HCT116 (cell line): ENCODE measurements around the gene NT5DC2. TPM values are rescaled to one million over a fixed set of nuclear protein-coding genes. Genes with fewer than 3 reads are reported as not detected.

ENCODE experiments used
- ATAC-seq: fragments of 200-7000 bp; cut with Tn5 transposase; 2 replicates; pipeline ENCODE4 v1.9.1; 2020; ENCODE audit warnings: mild to moderate bottlenecking, moderate library complexity
- BruUV-seq: library from RNA; stranded (reverse); fragments of 400-500 nt; replicated peaks from 2 replicates; lab custom pipeline; 2021; lab: Mats Ljungman, UMichigan
- CTCF ChIA-PET: fragments of 300-600 bp; sonication (Branson Sonifier 250); formaldehyde crosslinking; loops from one replicate; lab custom pipeline; 2021; ENCODE audit warnings: antibody characterized with exemption; lab: Charles Lee
- POLR2A ChIA-PET: fragments of 300-600, 350-600 bp; sonication (Branson Sonifier 250); formaldehyde crosslinking; loops from one replicate; lab custom pipeline; 2021; ENCODE audit warnings: antibody characterized with exemption; lab: Charles Lee
- RAD21 ChIA-PET, 2 experiments: fragments of 300-600 bp; sonication (Branson Sonifier 250); formaldehyde crosslinking; loops; one replicate each; lab custom pipeline; 2023; ENCODE audit warnings: low total read pairs in 2 of 2; ENCODE audit not compliant: uncharacterized antibody in 2 of 2, unreplicated experiment in 2 of 2, low non-redundant PET in 1 of 2; lab: Charles Lee
- DNase-seq: peaks from one replicate; pipeline ENCODE4 v3.0.0-alpha.2; 2010; ENCODE audit warnings: low read depth, low spot score
- H2AFZ ChIP-seq: fragments of 200-600 bp; shearing (Covaris generic), sonication (generic); 2 replicates; pipeline ENCODE4 v1.6.1; 2017; ENCODE audit warnings: low read depth, mixed run types, mixed read lengths, antibody characterized with exemption, low read length; ENCODE audit not compliant: poor library complexity, severe bottlenecking
- H3K27ac ChIP-seq: 2 replicates; pipeline ENCODE4 v1.5.1; 2012; ENCODE audit warnings: low read depth, low read length
- H3K27me3 ChIP-seq: fragments of 200-600 bp; sonication (generic); 2 replicates; pipeline ENCODE4 v1.6.1; 2016; ENCODE audit warnings: mixed run types, low read length, mixed read lengths; ENCODE audit not compliant: insufficient read depth
- H3K36me3 ChIP-seq, 2 experiments: fragments of 200-500 bp in 1 of 2; fragments of 200-600 bp in 1 of 2; sonication (Bioruptor generic) in 1 of 2; sonication (generic) in 1 of 2; 2 replicates each; pipeline versions ENCODE4 v1.5.1 to v1.6.1; 2014 to 2016; ENCODE audit warnings: low read length in 2 of 2, inconsistent platforms in 1 of 2, mixed read lengths in 1 of 2, mixed run types in 1 of 2; ENCODE audit not compliant: insufficient read depth in 2 of 2, control insufficient read depth in 1 of 2
- H3K4me1 ChIP-seq, 2 experiments: fragments of 200-600 bp in 1 of 2; sonication (generic) in 1 of 2; 2 replicates each; pipeline versions ENCODE4 v1.5.1 to v1.6.1; 2012 to 2017; ENCODE audit warnings: low read length in 2 of 2, inconsistent platforms in 1 of 2, mild to moderate bottlenecking in 1 of 2, mixed read lengths in 1 of 2, mixed run types in 1 of 2, moderate library complexity in 1 of 2; ENCODE audit not compliant: insufficient read depth in 2 of 2, control insufficient read depth in 1 of 2
- H3K4me2 ChIP-seq: fragments of 200-600 bp; sonication (generic); 2 replicates; pipeline ENCODE4 v1.6.1; 2017; ENCODE audit warnings: mixed run types, low read length, mixed read lengths
- H3K4me3 ChIP-seq, 2 experiments: fragments of 200-600 bp in 1 of 2; sonication (generic) in 1 of 2; replicated peaks in 1 of 2; 2 replicates each; pipeline ENCODE4 v1.5.1; 2011 to 2016; ENCODE audit warnings: low read length in 2 of 2, control low read depth in 1 of 2, low read depth in 1 of 2, mild to moderate bottlenecking in 1 of 2, mixed read lengths in 1 of 2, mixed run types in 1 of 2
- H3K79me2 ChIP-seq: fragments of 200-600 bp; sonication (generic); 2 replicates; pipeline ENCODE4 v1.6.1; 2017; ENCODE audit warnings: mild to moderate bottlenecking, mixed run types, low read length, moderate library complexity, mixed read lengths; ENCODE audit not compliant: insufficient read depth
- H3K9ac ChIP-seq: fragments of 200-600 bp; sonication (generic); 2 replicates; pipeline ENCODE4 v1.6.1; 2016; ENCODE audit warnings: low read length, mixed read lengths
- H3K9me2 ChIP-seq: fragments of 200-600 bp; sonication (generic), shearing (Covaris generic); 2 replicates; pipeline ENCODE4 v1.6.1; 2017; ENCODE audit warnings: mixed run types, mild to moderate bottlenecking, moderate library complexity; ENCODE audit not compliant: insufficient read depth
- H3K9me3 ChIP-seq, 2 experiments: fragments of 200-500 bp in 1 of 2; fragments of 200-600 bp in 1 of 2; sonication (Bioruptor generic) in 1 of 2; sonication (generic) in 1 of 2; 2 replicates each; pipeline ENCODE4 v1.6.1; 2014 to 2017; ENCODE audit warnings: low read length in 2 of 2, mixed read lengths in 2 of 2, inconsistent platforms in 1 of 2, low read depth in 1 of 2, mild to moderate bottlenecking in 1 of 2, mixed run types in 1 of 2, moderate library complexity in 1 of 2; ENCODE audit not compliant: control insufficient read depth in 1 of 2, insufficient read depth in 1 of 2
- H4K20me1 ChIP-seq: fragments of 200-600 bp; sonication (generic), shearing (Covaris generic); 2 replicates; pipeline ENCODE4 v1.6.1; 2017; ENCODE audit warnings: mixed run types, mild to moderate bottlenecking, moderate library complexity; ENCODE audit not compliant: insufficient read depth
- ELF1 ChIP-seq: IDR thresholded peaks from 2 replicates; pipeline ENCODE4 v1.6.1; 2012; ENCODE audit warnings: low read depth, borderline replicate concordance
- EZH2phosphoT487 ChIP-seq: fragments of 200-600 bp; IDR thresholded peaks from 2 replicates; pipeline ENCODE4 v1.6.1; 2018; ENCODE audit warnings: antibody characterized with exemption, borderline replicate concordance
- RAD21 ChIP-seq: IDR thresholded peaks from 2 replicates; pipeline ENCODE4 v1.6.1; 2012; ENCODE audit warnings: low read depth, mild to moderate bottlenecking
- SIN3A ChIP-seq: IDR thresholded peaks from 2 replicates; pipeline ENCODE4 v1.6.1; 2012; ENCODE audit warnings: low read depth
- SP1 ChIP-seq: IDR thresholded peaks from 2 replicates; pipeline ENCODE4 v1.6.1; 2012; ENCODE audit warnings: low read depth
- SRF ChIP-seq: IDR thresholded peaks from 2 replicates; pipeline ENCODE4 v1.6.1; 2012; ENCODE audit warnings: low read depth
- ZFX ChIP-seq: fragments of 450-650 bp; IDR thresholded peaks from 2 replicates; pipeline ENCODE4 v1.6.1; 2017
- intact Hi-C: fragments of 100-400 bp; cut with micrococcal nuclease; formaldehyde crosslinking; loops from 2 replicates; pipeline ENCODE4 v1.10.0; 2022
- total RNA-seq: library from RNA; stranded (reverse); gene quantifications from one replicate; pipeline ENCODE4 v1.2.1, GENCODE V29; 2021; ENCODE audit not compliant: unreplicated experiment
- TF ChIP-seq, protein P1 (sequence below): IDR thresholded peaks from 2 replicates; pipeline ENCODE4 v1.6.1; 2012; ENCODE audit warnings: low read depth

NT5DC2 gene
- total RNA-seq, 1 experiment from 2014 or later = 125 TPM

DNA sequence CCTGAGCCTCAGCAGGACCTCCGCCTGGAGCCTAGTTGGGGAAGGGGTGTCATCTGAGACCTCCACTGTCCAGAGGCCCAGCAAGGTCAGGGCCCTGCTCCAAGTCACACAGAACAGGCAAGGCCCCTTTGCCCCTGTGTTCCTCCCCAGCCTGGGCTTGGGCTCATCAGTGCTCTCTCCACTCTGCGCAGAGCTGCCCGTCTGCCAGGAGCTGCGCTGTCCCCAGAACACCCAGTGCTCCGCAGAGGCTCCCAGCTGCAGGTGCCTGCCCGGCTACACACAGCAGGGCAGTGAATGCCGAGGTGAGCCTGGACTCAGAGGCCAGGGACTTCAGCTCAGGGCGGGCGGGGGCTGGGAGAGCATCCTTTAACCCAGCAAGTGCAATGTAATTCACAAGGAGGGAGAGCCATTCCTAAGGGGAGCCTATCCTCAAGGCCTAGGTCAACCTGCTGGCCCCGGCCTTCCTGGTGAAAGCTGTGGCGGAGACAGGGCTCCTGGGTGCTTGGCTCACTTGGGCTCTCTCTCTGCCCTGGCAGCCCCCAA lies 30.8 kb downstream of the NT5DC2 start:
- Histone ChIP-seq H3K79me2 (no peaks in the 10 kb centered on the region), H3K9ac (no peak overlapping the region), H3K9me3 (no peaks in the 10 kb centered on the region), H4K20me1 (no peaks in the 10 kb centered on the region), H3K27me3 (no peaks in the 10 kb centered on the region), H3K9me2 (no peaks in the 10 kb centered on the region), H3K4me2 (no peak overlapping the region), H3K27ac (no peak overlapping the region), H3K4me3 (no peak overlapping the region), H2AFZ (no peak overlapping the region), H3K4me1 (peaks cover 3 to 4% of the 10 kb centered on the region in 2 experiments; a peak in 2 of 4 replicates), H3K36me3 (no peaks in the 10 kb centered on the region)
- POLR2A ChIA-PET = no interaction called here
- RAD21 ChIA-PET = no interaction called here
- TF ChIP-seq EZH2phosphoT487 (no peak), SP1 (no peak), RAD21 (no peak), ZFX (no peak), SIN3A (no peak), SRF (no peak)
- intact Hi-C loops = no loop called here
- CTCF ChIA-PET = no interaction called here
- ATAC-seq = peak; percentile 34; the same call in 1 of the 2 replicates
- no TSS peak for BruUV-seq
- no peak for DNase-seq

DNA sequence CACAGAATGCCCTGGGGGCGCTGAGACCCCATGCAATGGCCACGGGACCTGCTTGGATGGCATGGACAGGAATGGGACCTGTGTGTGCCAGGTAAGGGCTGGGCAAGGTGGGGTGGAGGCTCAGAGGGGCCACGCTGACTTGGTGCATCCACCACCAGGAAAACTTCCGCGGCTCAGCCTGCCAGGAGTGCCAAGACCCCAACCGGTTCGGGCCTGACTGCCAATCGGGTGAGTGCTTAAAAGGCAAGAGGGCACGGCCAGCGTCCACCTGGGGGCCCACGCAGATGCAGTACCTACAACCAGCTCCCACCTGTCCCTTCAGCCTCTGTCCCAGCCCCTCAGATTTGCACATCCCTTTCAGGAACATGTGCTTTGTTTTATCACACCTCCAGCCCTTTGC lies 31.7 kb downstream of the NT5DC2 start:
- ATAC-seq (no peak), DNase-seq (no peak)
- Histone ChIP-seq H4K20me1 (no peaks in the 10 kb centered on the region), H3K27ac (no peak overlapping the region), H2AFZ (no peak overlapping the region), H3K4me3 (no peak overlapping the region), H3K9me3 (no peaks in the 10 kb centered on the region), H3K9ac (no peak overlapping the region), H3K4me1 (no peaks in the 10 kb centered on the region), H3K9me2 (no peaks in the 10 kb centered on the region), H3K79me2 (no peaks in the 10 kb centered on the region), H3K4me2 (no peak overlapping the region), H3K27me3 (no peaks in the 10 kb centered on the region), H3K36me3 (no peaks in the 10 kb centered on the region)
- ChIA-PET RAD21 (no interaction called here), POLR2A (no interaction called here), CTCF (no interaction called here)
- TF ChIP-seq, protein P1, sequence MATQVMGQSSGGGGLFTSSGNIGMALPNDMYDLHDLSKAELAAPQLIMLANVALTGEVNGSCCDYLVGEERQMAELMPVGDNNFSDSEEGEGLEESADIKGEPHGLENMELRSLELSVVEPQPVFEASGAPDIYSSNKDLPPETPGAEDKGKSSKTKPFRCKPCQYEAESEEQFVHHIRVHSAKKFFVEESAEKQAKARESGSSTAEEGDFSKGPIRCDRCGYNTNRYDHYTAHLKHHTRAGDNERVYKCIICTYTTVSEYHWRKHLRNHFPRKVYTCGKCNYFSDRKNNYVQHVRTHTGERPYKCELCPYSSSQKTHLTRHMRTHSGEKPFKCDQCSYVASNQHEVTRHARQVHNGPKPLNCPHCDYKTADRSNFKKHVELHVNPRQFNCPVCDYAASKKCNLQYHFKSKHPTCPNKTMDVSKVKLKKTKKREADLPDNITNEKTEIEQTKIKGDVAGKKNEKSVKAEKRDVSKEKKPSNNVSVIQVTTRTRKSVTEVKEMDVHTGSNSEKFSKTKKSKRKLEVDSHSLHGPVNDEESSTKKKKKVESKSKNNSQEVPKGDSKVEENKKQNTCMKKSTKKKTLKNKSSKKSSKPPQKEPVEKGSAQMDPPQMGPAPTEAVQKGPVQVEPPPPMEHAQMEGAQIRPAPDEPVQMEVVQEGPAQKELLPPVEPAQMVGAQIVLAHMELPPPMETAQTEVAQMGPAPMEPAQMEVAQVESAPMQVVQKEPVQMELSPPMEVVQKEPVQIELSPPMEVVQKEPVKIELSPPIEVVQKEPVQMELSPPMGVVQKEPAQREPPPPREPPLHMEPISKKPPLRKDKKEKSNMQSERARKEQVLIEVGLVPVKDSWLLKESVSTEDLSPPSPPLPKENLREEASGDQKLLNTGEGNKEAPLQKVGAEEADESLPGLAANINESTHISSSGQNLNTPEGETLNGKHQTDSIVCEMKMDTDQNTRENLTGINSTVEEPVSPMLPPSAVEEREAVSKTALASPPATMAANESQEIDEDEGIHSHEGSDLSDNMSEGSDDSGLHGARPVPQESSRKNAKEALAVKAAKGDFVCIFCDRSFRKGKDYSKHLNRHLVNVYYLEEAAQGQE = no peak
- TF ChIP-seq ELF1 (no peak), SP1 (no peak)
- intact Hi-C loops = no loop called here
- no TSS peak for BruUV-seq
